ENCODE measurements around the gene ETV6.

DNA sequence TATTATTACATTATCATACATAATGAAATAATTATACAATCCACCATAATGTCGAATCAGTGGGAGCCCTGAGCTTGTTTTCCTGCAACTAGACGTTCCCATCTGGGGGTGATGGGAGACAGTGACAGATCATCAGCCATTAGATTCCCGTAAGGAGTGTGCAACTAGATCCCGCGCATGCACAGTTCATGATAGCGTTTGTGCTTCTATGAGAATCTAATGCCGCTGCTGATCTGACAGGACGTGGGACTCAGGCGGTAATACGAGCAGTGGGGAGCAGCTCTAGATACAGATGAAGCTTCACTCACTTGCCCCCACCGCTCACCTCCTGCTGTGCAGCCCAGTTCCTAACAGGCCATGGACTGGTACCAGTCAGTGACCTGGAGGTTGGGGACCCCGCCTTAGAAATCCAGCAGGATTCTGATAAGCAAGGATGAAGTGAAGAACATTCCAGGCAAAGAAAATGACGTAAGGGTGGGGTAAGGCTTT, 204.6 kb downstream of the ETV6 start:
- no peak for TF ChIP-seq TCF7L2 (IDR thresholded peaks at IDR 0.05; ENCODE audit: low read depth, low read length)
- TF ChIP-seq, protein P1, sequence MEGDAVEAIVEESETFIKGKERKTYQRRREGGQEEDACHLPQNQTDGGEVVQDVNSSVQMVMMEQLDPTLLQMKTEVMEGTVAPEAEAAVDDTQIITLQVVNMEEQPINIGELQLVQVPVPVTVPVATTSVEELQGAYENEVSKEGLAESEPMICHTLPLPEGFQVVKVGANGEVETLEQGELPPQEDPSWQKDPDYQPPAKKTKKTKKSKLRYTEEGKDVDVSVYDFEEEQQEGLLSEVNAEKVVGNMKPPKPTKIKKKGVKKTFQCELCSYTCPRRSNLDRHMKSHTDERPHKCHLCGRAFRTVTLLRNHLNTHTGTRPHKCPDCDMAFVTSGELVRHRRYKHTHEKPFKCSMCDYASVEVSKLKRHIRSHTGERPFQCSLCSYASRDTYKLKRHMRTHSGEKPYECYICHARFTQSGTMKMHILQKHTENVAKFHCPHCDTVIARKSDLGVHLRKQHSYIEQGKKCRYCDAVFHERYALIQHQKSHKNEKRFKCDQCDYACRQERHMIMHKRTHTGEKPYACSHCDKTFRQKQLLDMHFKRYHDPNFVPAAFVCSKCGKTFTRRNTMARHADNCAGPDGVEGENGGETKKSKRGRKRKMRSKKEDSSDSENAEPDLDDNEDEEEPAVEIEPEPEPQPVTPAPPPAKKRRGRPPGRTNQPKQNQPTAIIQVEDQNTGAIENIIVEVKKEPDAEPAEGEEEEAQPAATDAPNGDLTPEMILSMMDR (IDR thresholded peaks at IDR 0.05): no peak

Data from Panc1 (cell line).